ENCODE results near the gene CNRIP1.

DNA sequence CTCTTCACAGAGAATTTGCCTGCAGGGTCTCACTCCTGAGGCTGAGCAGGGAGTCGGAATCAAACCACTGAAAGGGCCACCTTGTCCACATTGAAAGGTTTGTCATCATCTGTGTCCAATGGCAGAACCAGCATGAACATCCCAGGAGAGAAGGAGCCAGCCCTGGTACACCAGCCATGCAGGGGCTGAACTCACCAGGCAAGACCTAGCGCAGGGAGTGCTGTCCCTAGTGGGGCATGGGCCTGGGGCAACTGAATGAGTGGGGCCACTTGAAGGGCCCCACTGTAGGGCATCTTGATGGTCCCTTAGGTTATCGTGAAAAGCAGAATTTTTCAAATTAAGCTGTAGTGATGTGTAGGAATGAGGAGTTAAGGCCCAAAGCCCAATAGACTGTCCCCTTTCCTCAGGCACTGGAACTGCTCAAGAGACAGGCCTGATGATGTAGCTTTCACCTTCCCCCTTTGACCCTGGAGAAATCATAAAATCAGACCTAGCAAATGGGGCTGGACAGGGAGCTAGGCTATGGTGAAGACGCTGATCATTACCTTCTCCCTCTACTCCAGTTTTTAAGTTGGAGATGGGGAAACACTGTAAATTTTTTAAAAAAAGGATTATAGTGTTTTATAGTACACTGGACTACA is 37.0 kb upstream of the CNRIP1 start:
- TF ChIP-seq, protein P1, sequence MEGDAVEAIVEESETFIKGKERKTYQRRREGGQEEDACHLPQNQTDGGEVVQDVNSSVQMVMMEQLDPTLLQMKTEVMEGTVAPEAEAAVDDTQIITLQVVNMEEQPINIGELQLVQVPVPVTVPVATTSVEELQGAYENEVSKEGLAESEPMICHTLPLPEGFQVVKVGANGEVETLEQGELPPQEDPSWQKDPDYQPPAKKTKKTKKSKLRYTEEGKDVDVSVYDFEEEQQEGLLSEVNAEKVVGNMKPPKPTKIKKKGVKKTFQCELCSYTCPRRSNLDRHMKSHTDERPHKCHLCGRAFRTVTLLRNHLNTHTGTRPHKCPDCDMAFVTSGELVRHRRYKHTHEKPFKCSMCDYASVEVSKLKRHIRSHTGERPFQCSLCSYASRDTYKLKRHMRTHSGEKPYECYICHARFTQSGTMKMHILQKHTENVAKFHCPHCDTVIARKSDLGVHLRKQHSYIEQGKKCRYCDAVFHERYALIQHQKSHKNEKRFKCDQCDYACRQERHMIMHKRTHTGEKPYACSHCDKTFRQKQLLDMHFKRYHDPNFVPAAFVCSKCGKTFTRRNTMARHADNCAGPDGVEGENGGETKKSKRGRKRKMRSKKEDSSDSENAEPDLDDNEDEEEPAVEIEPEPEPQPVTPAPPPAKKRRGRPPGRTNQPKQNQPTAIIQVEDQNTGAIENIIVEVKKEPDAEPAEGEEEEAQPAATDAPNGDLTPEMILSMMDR (IDR thresholded peaks at IDR 0.05): no peak
- TF ChIP-seq, protein P2, sequence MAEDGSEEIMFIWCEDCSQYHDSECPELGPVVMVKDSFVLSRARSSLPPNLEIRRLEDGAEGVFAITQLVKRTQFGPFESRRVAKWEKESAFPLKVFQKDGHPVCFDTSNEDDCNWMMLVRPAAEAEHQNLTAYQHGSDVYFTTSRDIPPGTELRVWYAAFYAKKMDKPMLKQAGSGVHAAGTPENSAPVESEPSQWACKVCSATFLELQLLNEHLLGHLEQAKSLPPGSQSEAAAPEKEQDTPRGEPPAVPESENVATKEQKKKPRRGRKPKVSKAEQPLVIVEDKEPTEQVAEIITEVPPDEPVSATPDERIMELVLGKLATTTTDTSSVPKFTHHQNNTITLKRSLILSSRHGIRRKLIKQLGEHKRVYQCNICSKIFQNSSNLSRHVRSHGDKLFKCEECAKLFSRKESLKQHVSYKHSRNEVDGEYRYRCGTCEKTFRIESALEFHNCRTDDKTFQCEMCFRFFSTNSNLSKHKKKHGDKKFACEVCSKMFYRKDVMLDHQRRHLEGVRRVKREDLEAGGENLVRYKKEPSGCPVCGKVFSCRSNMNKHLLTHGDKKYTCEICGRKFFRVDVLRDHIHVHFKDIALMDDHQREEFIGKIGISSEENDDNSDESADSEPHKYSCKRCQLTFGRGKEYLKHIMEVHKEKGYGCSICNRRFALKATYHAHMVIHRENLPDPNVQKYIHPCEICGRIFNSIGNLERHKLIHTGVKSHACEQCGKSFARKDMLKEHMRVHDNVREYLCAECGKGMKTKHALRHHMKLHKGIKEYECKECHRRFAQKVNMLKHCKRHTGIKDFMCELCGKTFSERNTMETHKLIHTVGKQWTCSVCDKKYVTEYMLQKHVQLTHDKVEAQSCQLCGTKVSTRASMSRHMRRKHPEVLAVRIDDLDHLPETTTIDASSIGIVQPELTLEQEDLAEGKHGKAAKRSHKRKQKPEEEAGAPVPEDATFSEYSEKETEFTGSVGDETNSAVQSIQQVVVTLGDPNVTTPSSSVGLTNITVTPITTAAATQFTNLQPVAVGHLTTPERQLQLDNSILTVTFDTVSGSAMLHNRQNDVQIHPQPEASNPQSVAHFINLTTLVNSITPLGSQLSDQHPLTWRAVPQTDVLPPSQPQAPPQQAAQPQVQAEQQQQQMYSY (CRISPR knock-in tag; IDR thresholded peaks at IDR 0.05): no peak
- TF ChIP-seq, protein P3, sequence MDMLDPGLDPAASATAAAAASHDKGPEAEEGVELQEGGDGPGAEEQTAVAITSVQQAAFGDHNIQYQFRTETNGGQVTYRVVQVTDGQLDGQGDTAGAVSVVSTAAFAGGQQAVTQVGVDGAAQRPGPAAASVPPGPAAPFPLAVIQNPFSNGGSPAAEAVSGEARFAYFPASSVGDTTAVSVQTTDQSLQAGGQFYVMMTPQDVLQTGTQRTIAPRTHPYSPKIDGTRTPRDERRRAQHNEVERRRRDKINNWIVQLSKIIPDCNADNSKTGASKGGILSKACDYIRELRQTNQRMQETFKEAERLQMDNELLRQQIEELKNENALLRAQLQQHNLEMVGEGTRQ (CRISPR knock-in tag; IDR thresholded peaks at IDR 0.05): no peak
- no peak for TF ChIP-seq FOXJ3 (CRISPR knock-in tag; IDR thresholded peaks at IDR 0.05; ENCODE audit: borderline replicate concordance)
- TF ChIP-seq, protein P4, sequence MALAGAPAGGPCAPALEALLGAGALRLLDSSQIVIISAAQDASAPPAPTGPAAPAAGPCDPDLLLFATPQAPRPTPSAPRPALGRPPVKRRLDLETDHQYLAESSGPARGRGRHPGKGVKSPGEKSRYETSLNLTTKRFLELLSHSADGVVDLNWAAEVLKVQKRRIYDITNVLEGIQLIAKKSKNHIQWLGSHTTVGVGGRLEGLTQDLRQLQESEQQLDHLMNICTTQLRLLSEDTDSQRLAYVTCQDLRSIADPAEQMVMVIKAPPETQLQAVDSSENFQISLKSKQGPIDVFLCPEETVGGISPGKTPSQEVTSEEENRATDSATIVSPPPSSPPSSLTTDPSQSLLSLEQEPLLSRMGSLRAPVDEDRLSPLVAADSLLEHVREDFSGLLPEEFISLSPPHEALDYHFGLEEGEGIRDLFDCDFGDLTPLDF (CRISPR knock-in tag; IDR thresholded peaks at IDR 0.05): no peak
- TF ChIP-seq SP1 (CRISPR knock-in tag; conservative IDR thresholded peaks at IDR 0.05): no peak
- TF ChIP-seq CREB1 (CRISPR knock-in tag; IDR thresholded peaks at IDR 0.05): no peak
- TF ChIP-seq GABPB1 (CRISPR knock-in tag; IDR thresholded peaks at IDR 0.05): no peak
- TF ChIP-seq, protein P5, sequence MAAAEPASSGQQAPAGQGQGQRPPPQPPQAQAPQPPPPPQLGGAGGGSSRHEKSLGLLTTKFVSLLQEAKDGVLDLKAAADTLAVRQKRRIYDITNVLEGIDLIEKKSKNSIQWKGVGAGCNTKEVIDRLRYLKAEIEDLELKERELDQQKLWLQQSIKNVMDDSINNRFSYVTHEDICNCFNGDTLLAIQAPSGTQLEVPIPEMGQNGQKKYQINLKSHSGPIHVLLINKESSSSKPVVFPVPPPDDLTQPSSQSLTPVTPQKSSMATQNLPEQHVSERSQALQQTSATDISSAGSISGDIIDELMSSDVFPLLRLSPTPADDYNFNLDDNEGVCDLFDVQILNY (CRISPR knock-in tag; IDR thresholded peaks at IDR 0.05): no peak
- TF ChIP-seq, protein P6, sequence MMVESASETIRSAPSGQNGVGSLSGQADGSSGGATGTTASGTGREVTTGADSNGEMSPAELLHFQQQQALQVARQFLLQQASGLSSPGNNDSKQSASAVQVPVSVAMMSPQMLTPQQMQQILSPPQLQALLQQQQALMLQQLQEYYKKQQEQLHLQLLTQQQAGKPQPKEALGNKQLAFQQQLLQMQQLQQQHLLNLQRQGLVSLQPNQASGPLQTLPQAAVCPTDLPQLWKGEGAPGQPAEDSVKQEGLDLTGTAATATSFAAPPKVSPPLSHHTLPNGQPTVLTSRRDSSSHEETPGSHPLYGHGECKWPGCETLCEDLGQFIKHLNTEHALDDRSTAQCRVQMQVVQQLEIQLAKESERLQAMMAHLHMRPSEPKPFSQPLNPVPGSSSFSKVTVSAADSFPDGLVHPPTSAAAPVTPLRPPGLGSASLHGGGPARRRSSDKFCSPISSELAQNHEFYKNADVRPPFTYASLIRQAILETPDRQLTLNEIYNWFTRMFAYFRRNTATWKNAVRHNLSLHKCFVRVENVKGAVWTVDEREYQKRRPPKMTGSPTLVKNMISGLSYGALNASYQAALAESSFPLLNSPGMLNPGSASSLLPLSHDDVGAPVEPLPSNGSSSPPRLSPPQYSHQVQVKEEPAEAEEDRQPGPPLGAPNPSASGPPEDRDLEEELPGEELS (CRISPR knock-in tag; IDR thresholded peaks at IDR 0.05): no peak
- TF ChIP-seq, protein P7, sequence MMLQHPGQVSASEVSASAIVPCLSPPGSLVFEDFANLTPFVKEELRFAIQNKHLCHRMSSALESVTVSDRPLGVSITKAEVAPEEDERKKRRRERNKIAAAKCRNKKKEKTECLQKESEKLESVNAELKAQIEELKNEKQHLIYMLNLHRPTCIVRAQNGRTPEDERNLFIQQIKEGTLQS (CRISPR knock-in tag; conservative IDR thresholded peaks at IDR 0.05): no peak
- no peak for TF ChIP-seq IRF2 (CRISPR knock-in tag; IDR thresholded peaks at IDR 0.05; ENCODE audit: borderline replicate concordance, low read depth)
- TF ChIP-seq CREM (CRISPR knock-in tag; IDR thresholded peaks at IDR 0.05): no peak
